ENCODE results near the gene WNT5A. TPM values are rescaled to one million over a fixed set of nuclear protein-coding genes. Genes with fewer than 3 reads are reported as not detected.
A peak's percentile ranks its signal among the peaks of the same experiment; 100 is the strongest.

The WNT5A gene
- total RNA-seq, 1 experiment from 2014 or later, result 1.1 TPM

- no peak for TF ChIP-seq CTCF (conservative IDR thresholded peaks at IDR 0.05)
- no CpG with 5 or more reads among the region's 20 CpGs for WGBS (ENCODE audit: extremely low coverage, insufficient read length, low lambda C conversion rate)
- no peak overlapping the region for H2AK5ac ChIP-seq (ENCODE audit: insufficient read length, low read length)
- no peak overlapping the region for H2AFZ ChIP-seq (ENCODE audit: low read length)
- no peaks in the 10 kb centered on the region for H3K9me3 ChIP-seq (ENCODE audit: control insufficient read depth, low read depth, low read length)
- H2BK120ac ChIP-seq (ENCODE audit: low read depth, low read length, poor library complexity, severe bottlenecking), result no peak overlapping the region
- H4K5ac ChIP-seq (ENCODE audit: insufficient read length, low read depth, low read length), result no peak overlapping the region
- peaks cover 52 to 58% of the 10 kb centered on the region in 2 experiments for H3K4me1 Mint-ChIP-seq
- peaks cover 2% of the 10 kb centered on the region; the same call in 1 of the 2 replicates for H3K4me1 ChIP-seq (ENCODE audit: insufficient read depth, low read length)
- peaks cover 71% of the 10 kb centered on the region for H3K23me2 ChIP-seq (ENCODE audit: insufficient read length, low read depth, low read length, poor library complexity, severe bottlenecking)
- H4K20me1 ChIP-seq (ENCODE audit: control insufficient read depth, insufficient read depth, insufficient read length), result no peaks in the 10 kb centered on the region
- peak; percentile 62 for DNase-seq
- 0 out of 7 replicates have a peak, but pooled peaks cover 0 to 2% (median 0%) of the 10 kb centered on the region in 3 experiments for H3K36me3 Mint-ChIP-seq (ENCODE audit: insufficient read depth in 1 of 3, low read depth in 3 of 3)
- H3T11ph ChIP-seq (ENCODE audit: low read length), result no peak overlapping the region
- no peak overlapping the region for H4K91ac ChIP-seq (ENCODE audit: insufficient read length, low read depth, low read length)
- no peak overlapping the region for H3K18ac ChIP-seq (ENCODE audit: insufficient read length, low read depth, low read length)
- peaks cover 97% of the 10 kb centered on the region for H3K27me3 Mint-ChIP-seq (ENCODE audit: low read depth)
- H4K8ac ChIP-seq (replicated peaks; ENCODE audit: insufficient read length, low read depth, low read length), result no peak overlapping the region
- H3K14ac ChIP-seq (ENCODE audit: insufficient read depth, low read length), result no peak overlapping the region
- H3K4me2 ChIP-seq (ENCODE audit: insufficient read depth, insufficient read length, low read length), result peak overlapping the region; percentile 70
- H3K27ac ChIP-seq (ENCODE audit: insufficient read length, low read depth, low read length), result no peak overlapping the region
- H3K79me2 ChIP-seq (ENCODE audit: insufficient read depth, low read length), result no peaks in the 10 kb centered on the region
- H3K4ac ChIP-seq (ENCODE audit: low read depth, low read length), result no peak overlapping the region
- peak overlapping the region in 1 of 3 experiments; percentile 24; a peak in 1 of 7 replicates for H3K27ac Mint-ChIP-seq
- H2BK15ac ChIP-seq (ENCODE audit: low read depth, low read length), result no peak overlapping the region
- H3K9me3 Mint-ChIP-seq, result peaks cover 0 to 5% of the 10 kb centered on the region in 2 experiments; a peak in 3 of 5 replicates
- H2BK5ac ChIP-seq (ENCODE audit: insufficient read length, low read length), result no peak overlapping the region
- H3K9ac ChIP-seq (ENCODE audit: extremely low read depth, insufficient read length, low read length), result no peak overlapping the region
- H3K23ac ChIP-seq (ENCODE audit: insufficient read length, low read depth, low read length), result no peak overlapping the region
- peaks cover 55% of the 10 kb centered on the region; the same call in 1 of the 2 replicates for H3K27me3 ChIP-seq (ENCODE audit: insufficient read depth, low read length)
- H2BK20ac ChIP-seq (ENCODE audit: low read depth, low read length, poor library complexity, severe bottlenecking), result no peak overlapping the region
- H3K4me3 Mint-ChIP-seq, result peak overlapping the region; percentile 78 to 87
- H2BK12ac ChIP-seq (ENCODE audit: insufficient read length, low read depth, low read length), result no peak overlapping the region
- no peaks in the 10 kb centered on the region for H3K79me1 ChIP-seq (ENCODE audit: insufficient read depth, low read depth, low read length, poor library complexity, severe bottlenecking)
- H3K56ac ChIP-seq (ENCODE audit: insufficient read length, low read depth, low read length), result no peak overlapping the region
Observed at GRCh38 chr3:55484191-55484689, 2.9 kb downstream of the WNT5A start.

Measured in H9 (cell line).